CD8-positive, alpha-beta memory T cell (primary cell): ENCODE data around the gene DCDC2C. TPM values are rescaled to one million over a fixed set of nuclear protein-coding genes. Genes with fewer than 3 reads are reported as not detected.

Source experiments
- CTCF ChIA-PET: fragments of 350-600 bp; sonication (Branson Sonifier 250); formaldehyde crosslinking; loops from one replicate; lab custom pipeline; 2021; ENCODE audit warnings: antibody characterized with exemption; lab: Charles Lee
- POLR2A ChIA-PET: fragments of 350-600 bp; sonication (Branson Sonifier 250); formaldehyde crosslinking; loops from one replicate; lab custom pipeline; 2021; ENCODE audit warnings: antibody characterized with exemption; lab: Charles Lee
- DNase-seq, 5 donors: peaks; one replicate each; pipeline versions ENCODE4 v3.0.0 to v3.0.0-alpha.2; 2020 to 2022; ENCODE audit warnings: mixed read lengths in 1 of 5
- H3K27ac ChIP-seq: one replicate; pipeline ENCODE4 v1.7.0; 2013; ENCODE audit warnings: low read depth, mild to moderate bottlenecking, low read length, moderate library complexity
- H3K27me3 ChIP-seq: 2 replicates; pipeline ENCODE4 v1.7.0; 2013; ENCODE audit warnings: low read length, mild to moderate bottlenecking; ENCODE audit not compliant: insufficient read depth, poor library complexity, severe bottlenecking
- H3K36me3 ChIP-seq: 2 replicates; pipeline ENCODE4 v1.7.0; 2013; ENCODE audit warnings: mild to moderate bottlenecking, low read length, moderate library complexity; ENCODE audit not compliant: insufficient read depth
- H3K4me1 ChIP-seq: 2 replicates; pipeline ENCODE4 v1.7.0; 2013; ENCODE audit warnings: mild to moderate bottlenecking, low read length, moderate library complexity; ENCODE audit not compliant: insufficient read depth
- H3K4me3 ChIP-seq: 2 replicates; pipeline ENCODE4 v1.7.0; 2013; ENCODE audit warnings: mild to moderate bottlenecking, low read length
- H3K9me3 ChIP-seq: 2 replicates; pipeline ENCODE4 v1.7.0; 2013; ENCODE audit warnings: mild to moderate bottlenecking, low read length
- H3K27ac Mint-ChIP-seq, 8 donors: one replicate each; pipeline ENCODE4 v1.8.0; 2020 to 2021; ENCODE audit warnings: mixed read lengths in 8 of 8, mild to moderate bottlenecking in 6 of 8, inconsistent platforms in 3 of 8, moderate library complexity in 3 of 8
- H3K27me3 Mint-ChIP-seq, 2 donors: one replicate each; pipeline ENCODE4 v1.8.0; 2020 to 2021; ENCODE audit warnings: mixed read lengths in 2 of 2, mild to moderate bottlenecking in 1 of 2, moderate library complexity in 1 of 2
- H3K36me3 Mint-ChIP-seq, 3 donors: one replicate each; pipeline ENCODE4 v1.8.0; 2020 to 2021; ENCODE audit warnings: mixed read lengths in 3 of 3, inconsistent platforms in 1 of 3, mild to moderate bottlenecking in 1 of 3
- H3K4me1 Mint-ChIP-seq, 3 donors: one replicate each; pipeline ENCODE4 v1.8.0; 2020 to 2021; ENCODE audit warnings: mixed read lengths in 3 of 3, inconsistent platforms in 1 of 3, mild to moderate bottlenecking in 1 of 3
- H3K4me3 Mint-ChIP-seq, 7 donors: one replicate each; pipeline ENCODE4 v1.8.0; 2020 to 2021; ENCODE audit warnings: mixed read lengths in 7 of 7, mild to moderate bottlenecking in 6 of 7, moderate library complexity in 4 of 7, inconsistent platforms in 2 of 7
- H3K9me3 Mint-ChIP-seq, 5 donors: one replicate each; pipeline ENCODE4 v1.8.0; 2020 to 2022; ENCODE audit warnings: mixed read lengths in 5 of 5, mild to moderate bottlenecking in 3 of 5, moderate library complexity in 2 of 5, inconsistent platforms in 1 of 5
- polyA plus RNA-seq: library from polyadenylated mRNA; unstranded; fragments of 300-500 nt; fragmentation: Illumina TruSeq; gene quantifications from one replicate; pipeline ENCODE4 v1.2.3, GENCODE V29; 2021
- total RNA-seq, 2 experiments: library from RNA; stranded (reverse); gene quantifications; one replicate each; pipeline ENCODE4 v1.2.3, GENCODE V29; 2021

Gene DCDC2C
- total and polyA plus RNA-seq, 3 experiments from 2014 or later = not detected

DNA sequence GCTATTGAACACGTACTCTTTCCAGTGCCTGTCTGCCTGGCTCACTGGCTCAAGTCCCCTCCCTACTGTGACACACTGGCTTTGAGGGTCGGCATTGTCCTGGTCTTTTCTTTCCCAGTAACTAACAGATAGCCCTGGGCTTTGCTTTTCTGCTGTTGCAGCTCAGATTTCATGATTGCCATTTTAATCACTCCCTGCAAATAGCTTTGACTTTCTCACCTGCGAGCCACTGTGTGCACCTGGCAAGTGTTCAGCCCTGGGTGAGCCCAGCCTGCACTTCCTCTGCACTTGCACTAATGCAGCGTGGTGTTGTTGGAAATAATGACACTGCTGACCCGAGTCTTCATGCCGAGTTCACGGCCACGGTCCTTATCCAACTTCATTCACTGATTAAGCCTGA, 52.9 kb downstream of the DCDC2C start:
- Histone ChIP-seq H3K9me3 (no peaks in the 10 kb centered on the region), H3K27ac (no peak overlapping the region), H3K27me3 (no peaks in the 10 kb centered on the region), H3K36me3 (no peaks in the 10 kb centered on the region), H3K4me3 (no peak overlapping the region), H3K4me1 (no peaks in the 10 kb centered on the region)
- Mint-ChIP-seq H3K4me3 (no peak overlapping the region), H3K9me3 (no peaks in the 10 kb centered on the region), H3K27me3 (peaks cover 1 to 20% of the 10 kb centered on the region in 2 donors), H3K27ac (no peak overlapping the region), H3K4me1 (no peaks in the 10 kb centered on the region), H3K36me3 (no peaks in the 10 kb centered on the region)
- CTCF ChIA-PET = no interaction called here
- DNase-seq = no peak
- POLR2A ChIA-PET = no interaction called here

DNA sequence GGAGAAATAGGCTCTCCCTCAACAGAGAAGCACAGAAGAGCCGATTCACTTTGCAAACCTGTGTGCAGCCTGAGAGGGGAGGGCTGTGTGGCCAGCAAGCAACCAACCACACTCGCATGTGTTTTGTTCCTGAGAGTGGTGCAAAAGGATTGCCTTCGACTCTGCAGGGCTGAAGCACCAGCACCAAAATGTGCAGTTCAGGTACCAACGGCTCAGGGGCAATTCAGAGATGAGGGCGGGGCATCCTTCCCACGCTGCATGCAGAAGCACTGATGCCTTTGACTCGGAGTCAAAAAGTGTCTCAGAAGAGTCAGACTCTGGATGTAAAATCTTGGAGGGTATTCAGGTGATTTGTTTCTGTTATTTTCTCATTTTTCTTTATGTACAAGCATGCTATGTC, 55.5 kb downstream of the DCDC2C start:
- H3K36me3 ChIP-seq = no peaks in the 10 kb centered on the region
- no peak for DNase-seq
- no peak overlapping the region for H3K27ac ChIP-seq
- no peak overlapping the region for H3K4me3 ChIP-seq
- no peak overlapping the region for H3K4me3 Mint-ChIP-seq
- CTCF ChIA-PET = no interaction called here
- no peaks in the 10 kb centered on the region for H3K27me3 ChIP-seq
- H3K4me1 Mint-ChIP-seq = no peaks in the 10 kb centered on the region
- H3K27ac Mint-ChIP-seq = no peak overlapping the region
- H3K36me3 Mint-ChIP-seq = no peaks in the 10 kb centered on the region
- POLR2A ChIA-PET = no interaction called here
- peaks cover 0 to 1% (median 0%) of the 10 kb centered on the region in 5 donors for H3K9me3 Mint-ChIP-seq
- no peaks in the 10 kb centered on the region for H3K9me3 ChIP-seq
- no peaks in the 10 kb centered on the region for H3K4me1 ChIP-seq
- H3K27me3 Mint-ChIP-seq = peaks cover 3 to 20% of the 10 kb centered on the region in 2 donors

DNA sequence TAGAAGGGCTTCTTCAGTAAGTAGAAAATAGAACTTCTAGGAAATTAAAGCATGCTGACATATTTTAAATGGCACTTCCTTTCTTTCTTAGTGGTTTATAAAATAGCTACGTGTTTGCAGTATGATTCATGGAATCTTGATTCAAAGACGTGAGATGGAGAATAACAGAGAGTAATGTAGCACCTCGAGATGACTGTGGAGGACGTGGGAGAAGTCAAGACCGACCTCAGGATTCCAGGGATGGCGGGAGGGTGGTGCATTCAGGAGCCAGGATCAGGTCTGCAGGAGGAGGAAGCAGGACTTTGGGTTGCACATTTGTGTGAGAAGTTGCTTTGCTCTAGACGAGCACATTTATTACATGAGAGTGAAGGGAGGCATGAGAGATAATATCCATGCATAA, 56.0 kb downstream of the DCDC2C start:
- peaks cover 3 to 20% of the 10 kb centered on the region in 2 donors for H3K27me3 Mint-ChIP-seq
- Histone ChIP-seq H3K4me1 (no peaks in the 10 kb centered on the region), H3K4me3 (no peak overlapping the region)

DNA sequence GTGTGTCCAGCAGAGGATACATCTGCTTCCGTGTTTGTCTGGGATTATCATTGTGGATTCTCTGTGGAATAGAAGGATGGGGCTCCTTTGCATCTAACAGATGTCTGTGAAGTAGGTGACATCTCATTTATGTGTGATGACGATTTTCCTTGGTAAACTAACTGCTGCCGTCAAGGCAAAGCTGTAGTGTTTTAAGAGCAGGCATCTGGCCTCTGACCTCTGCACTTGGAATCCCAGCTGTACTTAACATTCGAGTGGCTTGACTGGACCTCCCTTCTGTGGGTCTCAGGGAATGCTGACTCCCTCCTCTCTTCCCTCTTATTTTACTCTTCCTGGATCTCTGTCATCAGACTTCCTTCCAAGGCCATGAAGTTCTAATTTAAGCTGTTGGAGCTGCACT, 56.4 kb downstream of the DCDC2C start:
- Histone ChIP-seq H3K27me3 (no peaks in the 10 kb centered on the region), H3K9me3 (no peaks in the 10 kb centered on the region), H3K4me1 (no peaks in the 10 kb centered on the region), H3K27ac (no peak overlapping the region), H3K4me3 (no peak overlapping the region), H3K36me3 (no peaks in the 10 kb centered on the region)
- CTCF ChIA-PET = no interaction called here
- H3K4me1 Mint-ChIP-seq = no peaks in the 10 kb centered on the region
- H3K27ac Mint-ChIP-seq = no peak overlapping the region
- H3K4me3 Mint-ChIP-seq = no peak overlapping the region
- H3K36me3 Mint-ChIP-seq = no peaks in the 10 kb centered on the region
- H3K27me3 Mint-ChIP-seq = peaks cover 3 to 20% of the 10 kb centered on the region in 2 donors
- POLR2A ChIA-PET = no interaction called here
- H3K9me3 Mint-ChIP-seq = peaks cover 0 to 1% (median 0%) of the 10 kb centered on the region in 5 donors
- DNase-seq = no peak

More for the DNA sequence above, 56.0 kb downstream of the DCDC2C start:
- no peak for DNase-seq
- Histone ChIP-seq H3K9me3 (no peaks in the 10 kb centered on the region), H3K27me3 (no peaks in the 10 kb centered on the region), H3K27ac (no peak overlapping the region), H3K36me3 (no peaks in the 10 kb centered on the region)
- Mint-ChIP-seq H3K27ac (no peak overlapping the region), H3K9me3 (peaks cover 0 to 1% (median 0%) of the 10 kb centered on the region in 5 donors), H3K36me3 (no peaks in the 10 kb centered on the region), H3K4me1 (no peaks in the 10 kb centered on the region), H3K4me3 (no peak overlapping the region)
- POLR2A ChIA-PET = no interaction called here
- CTCF ChIA-PET = no interaction called here

DNA sequence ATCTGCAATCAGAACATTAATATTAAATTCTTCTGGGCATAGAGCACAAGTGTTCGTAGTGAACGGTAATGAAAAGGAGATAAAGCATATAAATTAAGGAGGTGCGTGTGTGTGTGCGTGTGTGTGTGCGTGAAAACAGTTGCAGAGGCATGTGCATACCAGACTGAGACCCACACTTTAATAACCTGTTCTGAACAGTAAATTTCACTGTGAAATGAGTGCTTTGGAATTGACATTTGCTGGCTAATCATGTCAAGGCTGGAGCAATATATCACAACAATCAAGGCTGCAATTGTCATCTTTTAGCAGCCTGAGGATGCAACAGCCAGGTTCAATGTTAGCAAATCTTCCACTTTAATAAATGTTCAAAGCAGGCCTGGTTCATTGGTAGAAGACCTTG, 57.9 kb downstream of the DCDC2C start:
- Mint-ChIP-seq H3K27me3 (peaks cover 8 to 25% of the 10 kb centered on the region in 2 donors), H3K4me3 (no peak overlapping the region), H3K27ac (no peak overlapping the region), H3K9me3 (peaks cover 0 to 1% (median 0%) of the 10 kb centered on the region in 5 donors), H3K4me1 (no peaks in the 10 kb centered on the region), H3K36me3 (no peaks in the 10 kb centered on the region)
- no peaks in the 10 kb centered on the region for H3K4me1 ChIP-seq
- no peak for DNase-seq
- H3K4me3 ChIP-seq = no peak overlapping the region
- no peak overlapping the region for H3K27ac ChIP-seq
- CTCF ChIA-PET = no interaction called here
- POLR2A ChIA-PET = no interaction called here
- no peaks in the 10 kb centered on the region for H3K27me3 ChIP-seq
- no peaks in the 10 kb centered on the region for H3K9me3 ChIP-seq
- no peaks in the 10 kb centered on the region for H3K36me3 ChIP-seq

DNA sequence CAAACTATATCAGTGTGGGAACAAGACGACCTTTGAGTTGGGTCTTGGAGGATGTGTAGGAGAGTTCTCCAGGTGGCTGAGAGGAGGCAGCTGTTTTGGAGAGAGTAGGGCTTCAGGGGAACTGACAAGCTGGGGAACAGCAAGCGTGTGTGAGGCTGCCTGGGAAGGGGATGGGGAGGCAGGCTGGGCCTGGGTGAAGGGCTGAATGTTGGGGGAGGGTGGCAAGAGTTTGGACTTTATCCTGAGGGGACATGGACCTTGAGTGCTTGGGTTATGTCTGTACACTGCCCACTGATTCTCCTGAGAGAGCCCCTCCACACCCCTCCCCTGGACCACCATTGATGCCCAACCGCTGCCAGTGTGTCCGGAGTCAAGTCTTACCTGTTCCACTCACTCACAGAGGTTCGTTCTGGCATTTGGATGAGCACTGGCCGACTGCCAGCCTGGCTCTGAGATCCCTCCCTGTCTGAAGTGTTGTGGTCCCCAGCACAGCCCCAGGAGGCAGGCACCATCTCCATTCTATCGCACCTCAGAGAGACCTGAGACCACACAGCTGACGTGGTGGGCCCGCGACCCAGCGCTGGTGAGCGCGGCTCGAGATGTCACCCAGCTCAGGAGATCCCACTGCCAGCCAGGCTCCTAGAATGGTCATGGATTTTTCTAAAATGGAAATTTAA, 59.5 kb downstream of the DCDC2C start:
- DNase-seq = no peak
- no peak overlapping the region for H3K27ac Mint-ChIP-seq
- Histone ChIP-seq H3K9me3 (no peaks in the 10 kb centered on the region), H3K27me3 (no peaks in the 10 kb centered on the region), H3K27ac (no peak overlapping the region), H3K4me1 (no peaks in the 10 kb centered on the region), H3K36me3 (no peaks in the 10 kb centered on the region), H3K4me3 (no peak overlapping the region)
- POLR2A ChIA-PET = no interaction called here
- no peak overlapping the region for H3K4me3 Mint-ChIP-seq
- H3K4me1 Mint-ChIP-seq = no peaks in the 10 kb centered on the region
- CTCF ChIA-PET = no interaction called here
- H3K36me3 Mint-ChIP-seq = no peaks in the 10 kb centered on the region
- H3K9me3 Mint-ChIP-seq = peaks cover 0 to 1% (median 0%) of the 10 kb centered on the region in 5 donors
- peaks cover 13 to 25% of the 10 kb centered on the region in 2 donors for H3K27me3 Mint-ChIP-seq

DNA sequence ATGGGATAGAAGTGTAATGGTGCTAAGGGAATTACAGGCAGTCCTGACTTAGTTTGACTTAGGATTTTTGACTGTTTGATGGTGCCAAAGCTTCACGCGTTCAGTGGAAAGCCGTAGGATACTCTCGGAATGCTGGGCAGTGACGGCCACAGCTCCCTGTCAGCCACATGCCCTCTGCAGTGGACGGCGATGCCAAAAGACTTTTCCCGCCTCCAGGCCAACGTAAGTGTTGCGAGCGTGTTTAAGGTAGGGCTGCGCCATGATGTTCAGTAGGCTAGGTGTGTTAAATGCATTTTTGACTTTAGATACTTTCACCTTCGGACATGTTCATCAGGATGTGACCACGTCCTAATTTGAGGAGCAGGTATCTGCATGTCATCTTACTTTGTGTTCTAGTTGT, 63.4 kb downstream of the DCDC2C start:
- Histone ChIP-seq H3K4me3 (no peak overlapping the region), H3K36me3 (no peaks in the 10 kb centered on the region), H3K27ac (no peak overlapping the region), H3K4me1 (no peaks in the 10 kb centered on the region), H3K9me3 (no peaks in the 10 kb centered on the region), H3K27me3 (no peaks in the 10 kb centered on the region)
- no peak for DNase-seq
- no peak overlapping the region for H3K4me3 Mint-ChIP-seq
- ChIA-PET CTCF (no interaction called here), POLR2A (no interaction called here)
- H3K4me1 Mint-ChIP-seq = no peaks in the 10 kb centered on the region
- no peak overlapping the region for H3K27ac Mint-ChIP-seq
- peaks cover 18% of the 10 kb centered on the region in 2 donors for H3K27me3 Mint-ChIP-seq
- H3K36me3 Mint-ChIP-seq = no peaks in the 10 kb centered on the region
- H3K9me3 Mint-ChIP-seq = peaks cover 0 to 5% (median 0%) of the 10 kb centered on the region in 5 donors

DNA sequence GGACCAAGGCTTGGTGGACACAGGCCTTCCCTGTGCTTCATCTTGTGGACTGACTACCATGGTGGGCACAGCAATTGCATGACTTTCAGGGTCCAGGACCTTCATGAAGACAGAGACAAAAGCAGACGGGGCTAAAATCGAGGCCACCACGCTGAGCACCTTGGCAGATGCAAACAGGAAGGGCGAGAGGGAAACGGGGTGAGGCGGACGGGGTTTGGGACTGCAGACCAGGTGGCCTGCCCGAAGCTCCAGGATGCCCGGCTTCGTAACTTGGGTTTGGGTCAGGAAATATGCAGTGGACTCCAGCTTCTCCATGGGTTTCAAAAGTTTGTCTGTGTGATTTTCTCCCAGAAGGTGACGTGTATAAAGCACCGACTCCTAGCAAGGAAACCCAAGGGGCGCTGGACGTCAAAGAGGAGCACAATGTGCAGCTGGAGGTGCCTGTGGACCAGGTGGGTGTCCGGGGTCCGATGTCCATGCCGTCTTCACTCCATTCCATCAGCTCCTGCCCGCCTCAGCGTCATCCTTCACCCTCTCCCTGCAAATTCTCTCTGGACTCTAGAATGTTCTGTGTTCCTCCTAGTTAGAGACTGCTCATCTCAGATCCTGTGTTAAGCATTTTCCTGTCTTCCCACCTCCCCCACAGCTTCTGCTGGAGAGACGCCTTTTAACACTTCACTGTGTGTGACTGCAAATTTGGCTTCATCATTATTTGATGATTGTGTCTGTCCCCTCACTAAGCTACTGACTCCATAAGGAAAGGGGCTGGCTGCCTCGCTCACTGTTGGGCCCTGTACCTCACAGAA, 65.8 kb downstream of the DCDC2C start:
- Histone ChIP-seq H3K9me3 (no peaks in the 10 kb centered on the region), H3K4me1 (no peaks in the 10 kb centered on the region), H3K27ac (no peak overlapping the region), H3K36me3 (no peaks in the 10 kb centered on the region), H3K4me3 (no peak overlapping the region), H3K27me3 (no peaks in the 10 kb centered on the region)
- no peak for DNase-seq
- ChIA-PET POLR2A (no interaction called here), CTCF (no interaction called here)
- peaks cover 16 to 19% of the 10 kb centered on the region in 2 donors for H3K27me3 Mint-ChIP-seq
- peaks cover 0 to 3% (median 0%) of the 10 kb centered on the region in 5 donors for H3K9me3 Mint-ChIP-seq
- H3K4me1 Mint-ChIP-seq = no peaks in the 10 kb centered on the region
- H3K4me3 Mint-ChIP-seq = no peak overlapping the region
- H3K27ac Mint-ChIP-seq = peak overlapping the region in 1 of 8 donors; percentile 54
- H3K36me3 Mint-ChIP-seq = no peaks in the 10 kb centered on the region
